Stimulated activated naive B cell treated with anti-CD40 and anti-IgM and Interleukin-4, amounts not matched to agents 10 μg/mL and 1 μg/mL and 100 μg/mL, for 72 hours (primary cell): ENCODE results near the gene PLXNA2.

ENCODE experiments used
- ATAC-seq, 2 donors: fragments of 150-1000 bp; cut with Tn5 transposase; replicated peaks; 2 replicates each; pipeline ENCODE4 v1.10.0; 2021; ENCODE audit warnings: moderate library complexity in 1 of 2
- DNase-seq: peaks from one replicate; pipeline ENCODE4 v3.0.0; 2021
- H3K27ac Mint-ChIP-seq: one replicate; pipeline ENCODE4 v1.8.0; 2022; ENCODE audit warnings: mild to moderate bottlenecking, mixed read lengths
- H3K27me3 Mint-ChIP-seq, 2 donors: one replicate each; pipeline ENCODE4 v1.8.0; 2022; ENCODE audit warnings: mixed read lengths in 2 of 2
- H3K36me3 Mint-ChIP-seq, 2 donors: one replicate each; pipeline ENCODE4 v1.8.0; 2022; ENCODE audit warnings: mixed read lengths in 2 of 2, mild to moderate bottlenecking in 1 of 2
- H3K4me1 Mint-ChIP-seq, 2 donors: one replicate each; pipeline ENCODE4 v1.8.0; 2022; ENCODE audit warnings: mixed read lengths in 2 of 2, mild to moderate bottlenecking in 1 of 2
- H3K4me3 Mint-ChIP-seq, 2 donors: one replicate each; pipeline ENCODE4 v1.8.0; 2022; ENCODE audit warnings: mild to moderate bottlenecking in 2 of 2, mixed read lengths in 2 of 2, moderate library complexity in 1 of 2
- H3K9me3 Mint-ChIP-seq, 2 donors: one replicate each; pipeline ENCODE4 v1.8.0; 2022; ENCODE audit warnings: mixed read lengths in 2 of 2, mild to moderate bottlenecking in 1 of 2

The PLXNA2 gene

DNA sequence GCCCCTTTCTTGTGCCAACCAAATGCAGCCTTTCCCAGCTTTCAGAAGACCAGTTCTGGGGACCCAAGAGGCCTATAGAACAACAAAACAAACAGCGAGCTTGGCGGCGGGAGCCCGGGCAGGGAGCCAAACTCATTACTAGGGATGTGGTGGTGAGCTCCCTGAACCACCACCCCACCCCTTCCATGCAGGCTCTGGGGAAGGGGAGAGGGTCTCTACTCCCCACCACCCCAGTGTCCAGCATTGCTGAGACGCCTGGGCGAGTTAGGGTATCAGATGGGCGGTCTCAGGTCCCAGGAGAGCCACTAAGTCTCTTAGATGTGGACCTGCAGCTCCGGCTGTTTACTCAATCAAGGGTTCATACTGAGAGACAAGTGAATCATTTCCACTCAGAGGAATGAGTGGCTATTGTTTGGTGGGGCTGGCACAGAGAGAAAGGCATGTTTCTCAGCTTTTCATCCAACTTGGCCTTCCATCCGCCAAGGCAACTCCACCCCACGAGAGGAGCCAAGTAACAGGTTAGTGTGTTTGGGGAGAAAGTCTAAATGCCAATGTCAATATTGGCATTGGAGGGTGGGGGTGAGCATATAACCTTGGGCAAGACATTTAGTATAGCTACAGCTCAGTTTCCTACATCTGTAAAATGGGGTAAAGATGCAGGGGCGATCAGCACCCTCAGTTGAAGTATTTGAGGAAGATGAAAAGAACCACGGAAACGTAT is 40.9 kb downstream of the PLXNA2 start:
- no peak for DNase-seq
- Mint-ChIP-seq H3K36me3 (no peaks in the 10 kb centered on the region), H3K27ac (peak overlapping the region; percentile 44), H3K27me3 (no peaks in the 10 kb centered on the region), H3K4me1 (no peaks in the 10 kb centered on the region), H3K9me3 (no peaks in the 10 kb centered on the region), H3K4me3 (no peak overlapping the region)
- ATAC-seq: no peak

DNA sequence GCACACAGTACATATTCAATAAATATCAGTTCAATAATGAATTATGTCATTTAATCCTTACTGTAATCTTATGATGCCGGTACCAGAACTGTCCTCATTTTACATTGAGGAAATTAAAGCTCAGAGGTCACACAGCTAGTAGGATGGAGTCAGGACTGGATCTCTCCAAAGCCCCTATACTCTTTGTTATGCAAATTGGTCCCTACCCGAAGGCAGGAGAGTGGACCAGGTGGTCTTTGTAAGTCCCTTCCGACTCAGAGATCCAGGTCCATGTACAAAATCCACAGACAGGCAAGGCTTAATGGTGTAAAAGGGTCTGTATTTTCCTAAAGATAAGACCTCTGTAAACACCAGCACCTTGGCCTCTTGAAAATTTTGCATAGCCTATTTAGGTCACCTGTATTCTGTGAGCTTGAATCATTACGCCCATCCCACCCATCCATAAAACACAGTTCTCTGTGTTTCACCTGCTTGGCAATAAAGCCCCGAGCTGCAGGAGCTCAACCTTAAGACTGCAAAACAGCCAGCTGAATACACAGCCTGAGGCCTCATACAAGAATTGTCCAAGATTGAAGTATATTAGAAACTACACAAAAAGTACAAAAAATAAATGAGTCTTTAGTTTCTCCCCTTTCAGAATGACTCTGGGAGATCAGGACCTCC is 41.7 kb downstream of the PLXNA2 start:
- Mint-ChIP-seq H3K27me3 (no peaks in the 10 kb centered on the region), H3K4me3 (no peak overlapping the region), H3K27ac (no peak overlapping the region), H3K36me3 (no peaks in the 10 kb centered on the region), H3K4me1 (no peaks in the 10 kb centered on the region), H3K9me3 (no peaks in the 10 kb centered on the region)
- no peak for DNase-seq
- no peak for ATAC-seq

DNA sequence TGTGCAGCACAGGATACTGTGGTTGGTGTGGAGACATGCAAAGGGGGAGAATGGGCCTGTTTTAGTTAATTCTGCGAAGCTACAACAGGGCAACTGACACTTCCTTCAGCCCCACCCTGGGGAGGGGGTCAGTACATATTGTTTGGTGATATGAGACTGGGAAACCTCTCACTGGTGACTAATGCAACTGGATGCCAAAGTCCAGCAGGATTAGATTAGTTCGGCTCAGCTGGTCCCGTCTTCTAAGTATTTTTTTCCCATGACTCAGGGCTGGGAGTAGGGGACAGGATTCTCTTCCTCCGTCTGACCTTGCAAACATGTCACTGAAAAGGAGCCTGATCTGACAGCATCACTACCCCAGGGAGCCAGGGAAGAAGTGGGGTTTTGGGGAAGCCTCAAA is 43.0 kb downstream of the PLXNA2 start:
- Mint-ChIP-seq H3K27me3 (no peaks in the 10 kb centered on the region), H3K36me3 (no peaks in the 10 kb centered on the region), H3K4me1 (no peaks in the 10 kb centered on the region), H3K9me3 (no peaks in the 10 kb centered on the region), H3K27ac (no peak overlapping the region), H3K4me3 (no peak overlapping the region)
- DNase-seq (no peak), ATAC-seq (no peak)

DNA sequence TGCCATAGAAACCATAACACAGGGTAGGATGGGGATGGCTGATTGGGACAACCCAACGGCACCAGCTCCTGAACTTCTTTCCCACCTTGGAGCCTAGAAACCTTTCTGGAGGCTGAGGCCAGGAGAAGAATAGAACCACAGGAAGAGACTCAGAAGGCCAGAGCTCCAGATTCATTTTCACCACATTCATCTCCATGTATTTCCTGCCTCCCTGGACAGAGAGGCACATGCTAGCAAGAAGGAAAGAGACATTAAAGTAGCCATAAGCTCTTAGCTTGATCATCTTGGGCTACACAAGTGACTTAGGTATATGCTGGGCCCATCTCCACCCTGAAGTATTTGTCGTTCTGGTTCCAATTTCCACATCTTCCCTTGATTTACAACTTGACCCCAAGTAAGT is 44.1 kb downstream of the PLXNA2 start:
- no peaks in the 10 kb centered on the region for H3K9me3 Mint-ChIP-seq
- H3K27me3 Mint-ChIP-seq: no peaks in the 10 kb centered on the region
- no peak overlapping the region for H3K27ac Mint-ChIP-seq
- ATAC-seq (no peak), DNase-seq (no peak)
- no peak overlapping the region for H3K4me3 Mint-ChIP-seq
- no peaks in the 10 kb centered on the region for H3K36me3 Mint-ChIP-seq
- H3K4me1 Mint-ChIP-seq: no peaks in the 10 kb centered on the region

DNA sequence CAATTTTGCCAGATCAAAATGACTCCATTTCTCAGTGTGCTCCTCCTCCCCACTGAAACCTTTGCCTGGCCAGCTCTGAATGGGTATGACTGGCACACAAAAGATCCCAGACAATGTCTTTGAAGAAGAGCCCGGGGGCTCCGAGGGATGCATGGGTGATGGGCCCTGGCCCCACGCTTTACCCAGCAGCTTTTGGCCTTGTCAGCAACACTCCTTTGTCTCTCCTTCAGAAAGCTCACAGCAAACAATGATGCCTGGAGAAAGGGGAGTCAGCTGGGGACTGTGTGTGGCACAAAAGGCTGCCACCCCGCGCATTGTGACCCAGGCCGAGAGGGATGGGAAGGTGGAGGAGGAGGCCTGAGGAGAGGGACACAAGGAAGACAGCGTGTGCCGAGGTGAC is 45.9 kb downstream of the PLXNA2 start:
- Mint-ChIP-seq H3K27ac (no peak overlapping the region), H3K27me3 (no peaks in the 10 kb centered on the region), H3K4me3 (no peak overlapping the region), H3K36me3 (no peaks in the 10 kb centered on the region), H3K9me3 (no peaks in the 10 kb centered on the region), H3K4me1 (no peaks in the 10 kb centered on the region)
- DNase-seq: no peak
- no peak for ATAC-seq

DNA sequence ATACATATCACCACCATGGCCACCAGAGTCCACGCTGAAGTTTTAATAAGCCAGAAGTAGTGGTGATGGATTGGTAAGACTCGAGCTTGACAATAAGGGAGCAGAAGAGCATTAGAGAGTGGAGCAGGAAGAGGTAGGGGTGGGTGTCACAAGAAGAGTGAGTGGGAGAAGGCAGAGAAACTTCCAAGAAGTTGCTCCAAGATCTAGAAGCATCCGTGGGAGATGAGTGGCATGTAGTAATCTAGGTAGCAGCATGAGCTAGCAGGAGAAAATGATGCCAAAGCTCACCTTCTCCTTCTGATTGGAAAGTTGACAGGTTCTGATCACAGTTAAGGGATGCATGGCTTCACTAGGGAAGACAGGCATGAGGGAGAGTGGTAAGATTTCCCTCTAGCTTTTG is 49.2 kb downstream of the PLXNA2 start:
- ATAC-seq (no peak), DNase-seq (no peak)
- Mint-ChIP-seq H3K36me3 (no peaks in the 10 kb centered on the region), H3K4me3 (no peak overlapping the region), H3K9me3 (no peaks in the 10 kb centered on the region), H3K4me1 (no peaks in the 10 kb centered on the region), H3K27me3 (no peaks in the 10 kb centered on the region), H3K27ac (no peak overlapping the region)

DNA sequence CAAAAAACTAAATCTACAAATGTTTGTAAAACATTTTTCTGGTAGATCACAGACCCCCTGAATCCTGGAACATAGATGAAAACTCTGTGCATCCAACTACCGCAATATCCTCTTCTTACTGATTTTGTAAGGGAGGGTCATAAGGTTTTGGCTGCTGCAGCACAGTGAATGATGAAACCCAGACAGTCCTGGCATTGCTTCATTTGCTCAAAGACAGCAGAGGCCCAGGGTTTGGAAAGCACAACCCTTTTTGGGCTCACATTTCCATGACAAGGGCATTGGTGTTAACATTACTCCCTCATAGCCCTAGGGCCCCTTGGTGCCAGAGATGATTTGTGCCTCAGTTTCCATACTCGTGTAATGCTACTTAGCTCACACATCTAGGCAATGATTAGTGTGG is 51.2 kb downstream of the PLXNA2 start:
- Mint-ChIP-seq H3K4me3 (no peak overlapping the region), H3K4me1 (peaks cover 4 to 9% of the 10 kb centered on the region in 2 donors), H3K27ac (no peak overlapping the region), H3K9me3 (no peaks in the 10 kb centered on the region), H3K27me3 (no peaks in the 10 kb centered on the region), H3K36me3 (no peaks in the 10 kb centered on the region)
- ATAC-seq (no peak), DNase-seq (no peak)

DNA sequence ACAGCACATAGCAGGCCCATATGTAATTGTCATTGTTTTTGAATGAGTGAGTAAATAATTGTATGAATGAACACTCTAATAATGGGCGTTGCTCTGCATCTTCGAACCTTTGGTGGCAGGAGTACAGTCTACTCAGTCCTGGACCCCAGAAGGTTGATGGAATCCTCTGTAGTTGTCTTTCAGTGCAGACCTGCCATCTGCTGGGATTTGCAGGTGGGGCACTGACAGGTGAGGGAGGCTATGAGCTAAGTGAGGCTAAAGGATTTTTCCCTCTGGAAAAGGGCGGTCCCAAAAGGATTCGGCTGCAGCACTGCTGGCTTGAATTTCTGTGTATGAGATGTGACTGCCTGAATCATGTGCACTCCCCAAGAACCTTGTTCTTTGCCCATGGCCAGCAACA is 53.4 kb downstream of the PLXNA2 start:
- Mint-ChIP-seq H3K27ac (no peak overlapping the region), H3K4me1 (peaks cover 15 to 17% of the 10 kb centered on the region in 2 donors), H3K36me3 (no peaks in the 10 kb centered on the region), H3K4me3 (no peak overlapping the region), H3K9me3 (no peaks in the 10 kb centered on the region), H3K27me3 (no peaks in the 10 kb centered on the region)
- no peak for DNase-seq
- ATAC-seq: no peak

DNA sequence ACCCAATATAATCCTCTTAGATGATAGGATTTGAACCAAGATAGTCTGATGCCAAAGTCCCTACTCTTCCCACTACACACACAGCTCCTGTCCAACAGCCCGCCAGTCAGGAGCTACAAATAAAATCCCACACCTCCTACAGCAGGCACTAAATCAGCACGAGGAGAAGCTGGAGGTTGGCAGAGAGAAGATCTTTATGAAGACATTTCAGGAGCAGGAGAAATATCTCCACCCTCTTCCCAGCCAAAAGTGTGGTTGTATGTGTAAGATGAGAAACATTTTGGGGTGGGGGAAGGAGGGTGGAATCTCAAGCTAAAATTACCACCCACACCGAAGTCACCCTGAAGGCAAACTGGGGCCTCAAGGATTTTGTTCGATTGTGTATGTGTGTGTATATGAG is 54.5 kb downstream of the PLXNA2 start:
- H3K27me3 Mint-ChIP-seq: no peaks in the 10 kb centered on the region

DNA sequence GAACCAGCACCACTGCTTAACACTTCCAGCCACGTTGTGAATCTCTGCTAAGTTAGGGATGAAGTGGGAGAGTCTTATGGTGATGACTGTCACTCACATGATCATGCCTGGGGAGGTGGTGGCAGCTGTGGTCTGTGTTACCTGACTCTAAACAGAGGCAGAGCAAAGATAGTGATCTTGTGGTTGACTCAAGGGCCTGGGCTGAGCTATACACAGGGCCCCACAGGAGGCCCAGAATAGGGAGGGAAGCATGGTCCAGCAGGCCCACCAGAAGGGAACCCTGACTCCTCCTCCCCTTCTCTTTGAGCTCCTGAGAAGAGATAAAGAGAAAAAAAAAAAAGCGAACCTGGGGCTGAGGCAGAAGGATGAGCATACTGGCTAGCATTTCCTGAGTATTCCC is 55.0 kb downstream of the PLXNA2 start:
- Mint-ChIP-seq H3K27ac (no peak overlapping the region), H3K4me3 (no peak overlapping the region), H3K36me3 (no peaks in the 10 kb centered on the region), H3K27me3 (no peaks in the 10 kb centered on the region), H3K4me1 (peaks cover 15 to 17% of the 10 kb centered on the region in 2 donors), H3K9me3 (no peaks in the 10 kb centered on the region)
- peak in 1 of 2 donors; percentile 36 for ATAC-seq
- DNase-seq: no peak

More for the DNA sequence above, 54.5 kb downstream of the PLXNA2 start:
- H3K36me3 Mint-ChIP-seq: no peaks in the 10 kb centered on the region
- peaks cover 15 to 17% of the 10 kb centered on the region in 2 donors for H3K4me1 Mint-ChIP-seq
- ATAC-seq (no peak), DNase-seq (no peak)
- H3K27ac Mint-ChIP-seq: no peak overlapping the region
- no peak overlapping the region for H3K4me3 Mint-ChIP-seq
- H3K9me3 Mint-ChIP-seq: no peaks in the 10 kb centered on the region

DNA sequence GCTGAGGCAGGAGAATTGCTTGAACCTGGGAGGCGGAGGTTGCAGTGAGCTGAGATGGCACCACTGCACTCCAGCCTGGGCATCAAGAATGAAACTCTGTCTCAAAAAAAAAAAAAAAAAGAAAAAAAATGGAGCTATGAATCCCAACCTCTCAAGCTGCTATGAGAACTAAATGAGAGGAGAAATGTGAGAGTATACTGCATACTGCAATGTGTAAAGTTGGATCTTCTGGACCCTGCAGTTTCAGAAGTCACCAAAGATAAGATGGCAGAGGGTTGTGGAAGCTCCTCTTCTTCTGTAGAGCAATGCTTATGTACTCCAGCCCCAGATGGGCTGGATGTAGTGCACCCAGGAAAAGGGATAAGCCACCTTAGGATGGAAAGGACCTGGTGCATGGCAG is 55.6 kb downstream of the PLXNA2 start:
- Mint-ChIP-seq H3K27ac (no peak overlapping the region), H3K4me3 (no peak overlapping the region), H3K9me3 (no peaks in the 10 kb centered on the region), H3K36me3 (no peaks in the 10 kb centered on the region), H3K27me3 (no peaks in the 10 kb centered on the region), H3K4me1 (peaks cover 15 to 17% of the 10 kb centered on the region in 2 donors)
- ATAC-seq (no peak), DNase-seq (no peak)

DNA sequence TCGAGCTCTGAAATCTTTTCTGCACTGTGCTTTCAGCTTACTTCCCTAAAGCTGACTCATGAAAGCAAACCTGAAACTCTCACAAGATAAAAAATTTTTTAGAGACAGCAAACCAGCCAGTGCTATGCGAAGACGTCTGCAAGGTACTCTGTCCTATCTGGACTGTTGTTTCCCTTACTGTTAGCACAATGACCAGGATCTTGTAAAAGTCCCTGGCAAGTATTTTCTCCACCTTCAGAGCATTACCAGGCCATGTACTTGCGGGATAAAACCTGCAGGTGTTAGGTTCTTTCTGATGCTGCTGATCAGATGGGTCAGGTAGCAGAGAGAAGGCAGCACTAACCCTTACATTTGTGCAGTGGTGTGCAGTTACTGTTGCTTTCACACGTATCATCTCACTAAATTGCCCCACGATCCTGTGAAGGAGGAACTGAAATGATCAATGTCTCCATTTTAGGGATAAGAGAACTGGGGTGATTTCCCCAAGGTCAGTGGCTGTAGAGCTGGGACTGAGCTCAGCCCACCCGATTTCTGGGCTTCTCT is 56.6 kb downstream of the PLXNA2 start:
- ATAC-seq: peak; percentile 81 to 86
- Mint-ChIP-seq H3K27me3 (peaks cover 0 to 7% of the 10 kb centered on the region in 2 donors), H3K36me3 (no peaks in the 10 kb centered on the region), H3K9me3 (no peaks in the 10 kb centered on the region), H3K27ac (peak overlapping the region; percentile 89), H3K4me3 (no peak overlapping the region), H3K4me1 (peaks cover 15 to 17% of the 10 kb centered on the region in 2 donors)
- no peak for DNase-seq

DNA sequence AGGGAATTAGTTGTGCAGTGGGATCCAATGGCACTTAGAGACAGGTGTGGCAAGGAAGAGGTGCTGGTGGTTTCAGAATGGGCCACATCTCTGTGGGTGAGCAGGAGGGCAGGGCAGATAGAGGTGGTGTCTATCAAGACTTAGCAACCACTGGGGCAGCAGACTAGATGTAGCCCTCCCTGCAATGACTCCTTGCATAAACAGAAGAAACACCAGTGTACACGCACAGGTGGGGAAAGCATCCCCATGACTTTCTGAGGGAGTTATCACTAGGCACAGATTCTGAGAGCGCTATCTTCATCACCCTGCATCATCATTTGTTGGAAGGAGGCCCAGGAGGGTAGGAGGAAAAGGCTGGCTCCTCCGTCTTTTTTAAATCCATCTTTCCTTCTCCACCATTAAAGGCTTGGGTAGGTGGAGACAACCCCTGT is 58.4 kb downstream of the PLXNA2 start:
- Mint-ChIP-seq H3K4me3 (no peak overlapping the region), H3K9me3 (no peaks in the 10 kb centered on the region), H3K27me3 (peaks cover 0 to 7% of the 10 kb centered on the region in 2 donors), H3K27ac (no peak overlapping the region), H3K36me3 (no peaks in the 10 kb centered on the region), H3K4me1 (peaks cover 15 to 17% of the 10 kb centered on the region in 2 donors)
- DNase-seq (no peak), ATAC-seq (no peak)

DNA sequence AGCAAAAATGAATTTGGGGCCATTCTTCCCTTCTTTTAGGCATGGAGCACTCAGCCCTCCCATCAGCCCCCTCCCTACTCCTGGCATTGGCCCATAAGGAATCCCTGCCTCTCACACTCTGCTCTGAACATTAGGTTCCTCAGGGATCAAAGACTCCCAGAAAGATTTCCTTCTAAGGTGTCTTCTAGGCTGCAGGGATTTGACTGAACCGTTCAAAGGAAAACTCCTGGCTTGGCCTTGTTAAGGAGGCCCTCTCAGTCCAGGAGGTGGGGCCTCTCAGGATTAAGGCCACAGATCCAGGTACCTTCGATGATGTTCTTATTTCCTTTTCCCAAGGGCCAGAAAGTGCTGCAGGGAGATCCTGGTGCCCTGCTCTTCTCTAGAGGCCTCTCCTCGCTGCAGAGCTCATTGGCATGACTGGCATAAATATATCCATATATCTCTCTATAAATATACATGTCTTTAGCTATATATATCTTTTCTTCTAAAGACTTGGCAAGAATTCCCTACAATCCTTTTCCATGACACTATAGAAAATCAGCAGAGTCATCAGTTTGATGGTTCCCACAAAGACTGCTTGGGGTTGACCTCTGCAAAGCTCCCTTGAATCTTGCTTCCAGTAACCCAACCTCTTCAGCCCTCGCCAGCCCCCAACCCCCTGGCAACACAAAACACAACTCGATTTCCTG is 59.1 kb downstream of the PLXNA2 start:
- ATAC-seq: no peak
- H3K27ac Mint-ChIP-seq: no peak overlapping the region
- no peaks in the 10 kb centered on the region for H3K36me3 Mint-ChIP-seq
- no peak overlapping the region for H3K4me3 Mint-ChIP-seq
- H3K4me1 Mint-ChIP-seq: peaks cover 15 to 17% of the 10 kb centered on the region in 2 donors
- no peak for DNase-seq
- no peaks in the 10 kb centered on the region for H3K9me3 Mint-ChIP-seq
- peaks cover 0 to 7% of the 10 kb centered on the region in 2 donors for H3K27me3 Mint-ChIP-seq
